T-helper 17 cell (primary cell): Measurements from ENCODE around the gene SEMA6A. TPM values are rescaled to one million over a fixed set of nuclear protein-coding genes. Genes with fewer than 3 reads are reported as not detected.

ENCODE experiments used
- ATAC-seq: fragments of 150-1000 bp; cut with Tn5 transposase; 2 replicates; pipeline ENCODE4 v1.10.0; 2021; ENCODE audit warnings: mild to moderate bottlenecking, moderate library complexity
- DNase-seq, 3 donors: peaks; one replicate each; pipeline versions ENCODE4 v3.0.0 to v3.0.0-alpha.2; 2020 to 2021
- H3K9me3 ChIP-seq: one replicate; pipeline ENCODE4 v1.7.0; 2013; ENCODE audit warnings: low read length, mild to moderate bottlenecking; ENCODE audit not compliant: control insufficient read depth, poor library complexity, severe bottlenecking
- H3K27ac Mint-ChIP-seq: one replicate; pipeline ENCODE4 v1.8.0; 2022; ENCODE audit warnings: mild to moderate bottlenecking, moderate library complexity, mixed read lengths
- H3K27me3 Mint-ChIP-seq: one replicate; pipeline ENCODE4 v1.8.0; 2022; ENCODE audit warnings: mixed read lengths
- H3K36me3 Mint-ChIP-seq: one replicate; pipeline ENCODE4 v1.8.0; 2022; ENCODE audit warnings: low read depth, mixed read lengths
- H3K4me1 Mint-ChIP-seq: one replicate; pipeline ENCODE4 v1.8.0; 2022; ENCODE audit warnings: mild to moderate bottlenecking, mixed read lengths
- H3K4me3 Mint-ChIP-seq: one replicate; pipeline ENCODE4 v1.8.0; 2022; ENCODE audit warnings: mild to moderate bottlenecking, moderate library complexity, mixed read lengths
- total RNA-seq, 4 donors: library from RNA in 2 of 4; stranded (reverse) in 2 of 4; gene quantifications; one replicate each; pipeline ENCODE4 v1.2.3 and lab custom pipeline; 2022 to 2026

SEMA6A gene
- total RNA-seq, 2 donors from 2014 or later: 0.31 TPM; not detected in 1

DNA sequence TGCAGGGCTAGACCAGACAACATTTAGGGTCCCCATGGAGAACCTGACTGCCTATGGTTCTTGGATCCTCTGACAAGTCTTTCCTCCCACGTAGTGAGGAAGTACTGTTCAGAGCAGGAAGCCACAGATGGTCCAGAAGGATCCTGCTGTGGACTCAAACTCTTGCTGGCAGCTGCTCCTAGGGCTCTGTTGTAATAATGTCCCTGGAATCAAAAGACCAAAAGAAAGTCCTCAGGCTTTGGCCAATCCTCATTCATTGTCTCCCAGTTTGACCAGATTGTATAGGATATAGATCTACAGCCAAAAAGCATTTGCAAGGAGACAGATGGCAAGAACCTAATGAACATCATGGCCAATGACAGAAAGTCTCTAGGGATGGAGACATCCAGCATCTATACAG lies 53.9 kb downstream of the SEMA6A start:
- no peak overlapping the region for H3K27ac Mint-ChIP-seq
- H3K4me3 Mint-ChIP-seq: no peak overlapping the region
- ATAC-seq (no peak), DNase-seq (no peak)
- H3K9me3 ChIP-seq: no peaks in the 10 kb centered on the region
- peaks cover under 1% of the 10 kb centered on the region for H3K36me3 Mint-ChIP-seq
- no peaks in the 10 kb centered on the region for H3K4me1 Mint-ChIP-seq
- no peaks in the 10 kb centered on the region for H3K27me3 Mint-ChIP-seq

DNA sequence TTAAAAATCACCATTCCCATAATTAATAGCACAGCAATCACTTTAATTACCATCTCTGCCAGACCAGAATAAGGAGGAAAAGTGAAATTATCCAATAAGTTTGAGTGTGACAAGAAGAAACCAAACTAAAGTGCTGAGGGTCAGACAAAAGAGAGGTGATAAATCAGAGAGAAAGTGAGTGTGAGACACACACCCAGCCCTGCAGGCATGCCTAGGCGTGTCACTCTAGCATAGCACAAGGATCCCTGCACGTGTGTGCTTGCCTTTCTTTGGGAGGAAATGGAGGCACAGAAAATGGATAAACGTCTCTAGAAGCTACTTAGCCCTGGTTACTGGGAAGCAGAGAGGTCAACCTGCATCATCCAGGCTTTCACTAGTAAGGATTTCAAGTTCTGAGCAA lies 56.2 kb downstream of the SEMA6A start:
- no peaks in the 10 kb centered on the region for H3K4me1 Mint-ChIP-seq
- ATAC-seq (no peak), DNase-seq (no peak)
- no peaks in the 10 kb centered on the region for H3K27me3 Mint-ChIP-seq
- no peak overlapping the region for H3K27ac Mint-ChIP-seq
- H3K36me3 Mint-ChIP-seq: peaks cover 2% of the 10 kb centered on the region
- no peaks in the 10 kb centered on the region for H3K9me3 ChIP-seq
- no peak overlapping the region for H3K4me3 Mint-ChIP-seq

DNA sequence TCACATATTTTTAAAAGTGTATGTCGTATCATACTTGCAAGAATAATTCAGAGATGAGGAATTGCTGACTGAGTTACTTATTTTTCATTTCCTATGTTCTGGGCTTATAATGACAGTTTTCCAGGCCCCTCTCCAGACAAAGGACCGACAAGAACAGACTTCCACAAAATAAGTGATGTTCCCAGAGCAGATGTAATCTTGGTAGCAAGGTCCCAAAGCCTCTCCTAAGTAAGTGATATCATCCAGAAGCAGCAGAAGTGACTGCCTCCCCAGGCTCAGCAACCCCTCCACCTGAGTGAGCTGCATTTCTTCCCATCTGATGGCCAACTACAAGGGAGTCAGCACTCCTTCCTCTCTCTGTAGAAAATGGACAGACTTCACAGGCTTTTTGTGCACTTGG lies 57.1 kb downstream of the SEMA6A start:
- no peaks in the 10 kb centered on the region for H3K4me1 Mint-ChIP-seq
- peaks cover 2% of the 10 kb centered on the region for H3K36me3 Mint-ChIP-seq
- H3K4me3 Mint-ChIP-seq: no peak overlapping the region
- H3K27ac Mint-ChIP-seq: no peak overlapping the region
- no peak for DNase-seq
- no peak for ATAC-seq
- H3K27me3 Mint-ChIP-seq: no peaks in the 10 kb centered on the region
- H3K9me3 ChIP-seq: no peaks in the 10 kb centered on the region

DNA sequence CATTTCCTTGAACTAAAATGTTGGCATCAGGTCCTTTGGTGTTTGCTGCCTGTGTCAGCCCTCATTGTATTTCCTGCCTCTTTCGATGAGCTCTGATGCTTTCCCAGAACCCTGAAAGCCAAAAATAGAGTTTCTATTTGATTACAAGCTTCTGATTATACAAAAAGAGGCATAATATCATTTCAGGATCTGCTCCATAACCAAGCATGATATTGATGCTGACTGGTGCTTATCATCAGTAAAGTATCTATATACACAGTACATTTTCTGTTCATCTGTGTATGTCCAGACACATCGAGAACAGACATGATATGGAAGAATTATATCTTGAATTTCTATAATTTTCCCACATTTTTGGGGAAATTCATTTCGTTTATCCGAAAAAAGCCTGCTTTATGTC lies 58.6 kb downstream of the SEMA6A start:
- no peak overlapping the region for H3K4me3 Mint-ChIP-seq

DNA sequence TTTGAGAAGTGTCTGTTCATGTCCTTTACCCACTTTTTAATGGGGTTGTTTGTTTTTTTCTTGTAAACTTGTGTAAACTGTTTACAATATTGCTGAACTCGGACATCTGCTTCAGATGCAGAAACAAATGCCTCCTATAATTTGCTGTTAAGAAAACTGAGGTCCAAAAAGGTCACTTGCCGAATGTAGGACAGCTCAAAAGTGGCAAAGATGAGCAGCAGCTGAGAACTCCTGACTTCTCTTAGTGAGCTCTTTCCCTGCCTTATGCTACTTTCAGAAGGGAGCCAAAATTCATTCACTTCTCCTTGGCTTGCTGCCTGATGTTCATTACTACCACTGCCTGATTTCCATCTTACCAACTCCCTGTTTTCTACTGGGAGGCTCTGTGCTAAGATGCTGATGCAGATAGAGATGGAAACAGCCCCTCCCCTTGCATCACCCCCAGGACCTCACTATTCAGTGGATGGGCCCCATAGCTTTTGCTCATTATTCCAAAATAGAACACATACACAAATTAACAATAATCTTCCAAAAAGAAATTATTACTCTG lies 60.1 kb downstream of the SEMA6A start:
- H3K9me3 ChIP-seq: no peaks in the 10 kb centered on the region
- no peaks in the 10 kb centered on the region for H3K27me3 Mint-ChIP-seq
- no peak for ATAC-seq

More for the DNA sequence above, 58.6 kb downstream of the SEMA6A start:
- DNase-seq (no peak), ATAC-seq (no peak)
- no peaks in the 10 kb centered on the region for H3K4me1 Mint-ChIP-seq
- no peaks in the 10 kb centered on the region for H3K9me3 ChIP-seq
- H3K36me3 Mint-ChIP-seq: peaks cover 2% of the 10 kb centered on the region
- no peak overlapping the region for H3K27ac Mint-ChIP-seq
- H3K27me3 Mint-ChIP-seq: no peaks in the 10 kb centered on the region

DNA sequence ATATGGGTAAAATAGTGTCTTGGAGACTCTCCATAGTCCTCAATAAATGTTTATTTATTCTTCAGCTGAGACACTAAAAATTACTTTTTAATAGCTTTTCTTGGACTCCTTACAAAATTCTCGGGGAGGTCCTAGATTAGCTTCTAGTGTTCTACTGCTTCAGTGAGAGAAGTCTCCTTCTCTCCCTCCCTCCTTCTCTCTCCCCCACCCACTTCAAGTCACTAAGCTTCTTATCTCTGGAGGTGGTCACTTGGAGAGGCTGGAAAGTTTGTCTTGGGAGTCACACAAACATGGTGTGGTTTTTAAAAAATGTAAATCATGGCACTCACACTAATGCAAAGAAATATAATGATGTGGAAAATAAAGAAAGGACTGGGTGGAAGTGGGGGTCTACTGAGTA lies 64.1 kb downstream of the SEMA6A start:
- ATAC-seq (no peak), DNase-seq (no peak)
- Mint-ChIP-seq H3K27me3 (no peaks in the 10 kb centered on the region), H3K4me3 (no peak overlapping the region), H3K4me1 (no peaks in the 10 kb centered on the region), H3K36me3 (no peaks in the 10 kb centered on the region), H3K27ac (no peak overlapping the region)
- H3K9me3 ChIP-seq: no peaks in the 10 kb centered on the region

More for the DNA sequence above, 60.1 kb downstream of the SEMA6A start:
- Mint-ChIP-seq H3K4me1 (no peaks in the 10 kb centered on the region), H3K27ac (no peak overlapping the region), H3K4me3 (no peak overlapping the region), H3K36me3 (peaks cover 2% of the 10 kb centered on the region)
- no peak for DNase-seq

DNA sequence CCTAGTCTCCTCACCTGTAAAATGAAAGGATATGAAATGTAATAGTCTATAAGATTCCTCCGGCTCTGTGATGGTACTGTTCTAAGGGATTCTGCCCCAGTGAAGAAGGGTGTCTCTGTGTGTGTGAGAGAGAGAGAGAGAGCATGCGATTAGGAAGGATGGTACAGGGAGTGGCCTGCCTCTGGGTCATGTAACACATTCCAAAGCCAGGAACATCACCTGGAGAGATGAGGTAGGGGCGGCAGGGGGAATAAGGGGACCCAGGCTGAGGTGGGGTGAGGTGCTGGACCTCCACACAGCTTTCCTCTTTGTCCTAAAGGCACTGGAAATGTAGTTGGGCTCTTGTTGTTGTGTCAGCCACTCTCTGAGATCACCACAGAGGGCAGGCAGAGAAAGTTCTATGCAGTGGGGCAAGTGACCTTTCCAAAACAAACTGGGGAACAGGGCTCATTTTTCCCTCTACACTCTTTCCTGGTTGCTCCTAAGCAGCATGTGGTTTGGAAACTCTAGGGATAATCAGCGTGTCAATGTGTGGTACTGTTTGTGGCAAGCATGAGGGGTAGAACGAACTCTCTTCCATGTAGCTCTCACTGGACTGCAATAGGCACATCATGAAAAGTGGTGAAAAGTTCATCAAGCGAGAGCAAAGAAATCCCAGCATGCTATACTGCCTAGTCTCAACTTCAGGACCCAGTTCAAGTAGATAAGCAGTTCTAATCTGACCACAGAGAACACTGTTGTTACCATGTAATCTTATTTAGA lies 65.0 kb downstream of the SEMA6A start:
- no peaks in the 10 kb centered on the region for H3K9me3 ChIP-seq
- DNase-seq (no peak), ATAC-seq (no peak)
- Mint-ChIP-seq H3K27ac (no peak overlapping the region), H3K4me1 (no peaks in the 10 kb centered on the region), H3K4me3 (no peak overlapping the region), H3K36me3 (peaks cover 2% of the 10 kb centered on the region), H3K27me3 (no peaks in the 10 kb centered on the region)

DNA sequence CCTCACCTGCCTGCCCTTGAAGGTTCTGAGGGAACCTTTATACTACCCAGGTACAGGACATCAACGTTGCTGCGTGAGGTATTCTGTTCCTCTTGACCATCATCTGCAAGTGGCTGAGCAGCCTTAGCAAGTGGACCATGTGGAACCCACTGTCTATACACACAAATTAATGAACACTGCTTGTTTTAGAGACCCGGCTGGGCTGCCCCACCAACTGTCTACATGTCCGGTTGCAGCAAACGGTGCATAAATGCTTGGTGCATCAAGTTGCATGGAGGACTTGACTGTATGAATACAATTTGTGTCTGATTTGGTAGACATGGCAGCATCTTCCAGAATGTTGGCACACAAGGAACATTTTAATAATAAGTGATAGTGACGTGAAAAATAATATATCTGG lies 65.8 kb downstream of the SEMA6A start:
- Mint-ChIP-seq H3K36me3 (peaks cover 2% of the 10 kb centered on the region), H3K4me1 (no peaks in the 10 kb centered on the region), H3K27ac (no peak overlapping the region), H3K4me3 (no peak overlapping the region), H3K27me3 (no peaks in the 10 kb centered on the region)
- no peaks in the 10 kb centered on the region for H3K9me3 ChIP-seq
- no peak for DNase-seq
- no peak for ATAC-seq

DNA sequence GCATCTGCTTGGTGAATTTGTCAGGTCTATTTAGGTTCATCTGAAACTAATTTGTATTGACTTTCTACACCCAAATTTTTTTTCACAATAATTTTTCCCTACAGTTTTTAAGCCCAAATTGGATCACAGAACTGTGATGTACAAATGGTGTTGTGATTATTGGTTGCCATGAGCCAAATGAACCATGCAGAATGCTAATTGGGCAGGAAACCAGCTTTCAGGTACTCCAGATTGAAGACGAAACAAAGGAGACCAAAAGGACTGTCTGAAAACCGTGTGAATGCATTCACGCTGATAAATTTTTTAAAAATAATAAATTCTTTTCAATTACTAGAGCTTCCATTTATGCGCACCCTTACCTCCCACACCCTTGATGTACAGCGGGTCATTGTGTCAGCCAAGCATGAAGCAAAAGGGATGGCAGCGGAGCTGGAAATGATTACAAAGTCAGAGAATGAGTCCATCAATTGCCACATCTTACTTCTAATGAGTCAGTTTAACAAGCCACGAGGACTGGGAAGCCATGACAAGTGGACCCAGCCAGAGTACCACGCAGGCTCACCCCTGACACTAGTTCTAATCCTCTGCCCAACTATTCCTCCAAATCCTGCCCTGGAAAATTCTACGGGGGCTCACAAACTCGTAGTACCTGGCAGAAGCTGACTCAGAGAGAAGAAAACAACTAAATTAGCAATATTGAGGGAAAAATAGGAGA lies 66.5 kb downstream of the SEMA6A start:
- Mint-ChIP-seq H3K27ac (no peak overlapping the region), H3K36me3 (peaks cover 2% of the 10 kb centered on the region), H3K27me3 (no peaks in the 10 kb centered on the region), H3K4me3 (no peak overlapping the region), H3K4me1 (no peaks in the 10 kb centered on the region)
- ATAC-seq (no peak), DNase-seq (no peak)
- no peaks in the 10 kb centered on the region for H3K9me3 ChIP-seq

DNA sequence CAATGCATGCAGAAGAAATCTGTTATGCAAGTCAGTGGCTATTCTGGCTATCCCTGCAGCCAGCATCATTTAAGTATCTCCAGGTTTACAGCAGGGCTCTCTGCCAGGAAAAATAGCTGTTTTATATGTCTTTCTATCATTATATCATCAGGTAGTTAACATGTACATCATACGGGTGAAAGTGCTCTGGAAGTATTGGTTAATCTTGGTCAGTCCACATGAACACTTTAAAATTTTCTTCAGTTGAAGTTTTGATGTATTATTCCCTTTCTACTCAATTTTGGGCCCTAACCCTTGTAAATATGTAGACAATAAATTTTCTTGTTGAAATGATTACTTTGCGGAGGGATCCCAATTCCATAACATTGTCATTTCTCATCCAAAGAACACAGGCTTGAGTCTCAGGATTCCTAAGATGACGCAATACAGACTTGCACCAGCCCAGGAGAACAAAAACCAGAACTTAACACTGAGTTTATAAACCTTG lies 67.5 kb downstream of the SEMA6A start:
- no peaks in the 10 kb centered on the region for H3K27me3 Mint-ChIP-seq
- H3K9me3 ChIP-seq: no peaks in the 10 kb centered on the region
- H3K4me1 Mint-ChIP-seq: no peaks in the 10 kb centered on the region
- no peak overlapping the region for H3K27ac Mint-ChIP-seq
- ATAC-seq (no peak), DNase-seq (no peak)
- H3K4me3 Mint-ChIP-seq: no peak overlapping the region
- H3K36me3 Mint-ChIP-seq: peaks cover 2% of the 10 kb centered on the region

DNA sequence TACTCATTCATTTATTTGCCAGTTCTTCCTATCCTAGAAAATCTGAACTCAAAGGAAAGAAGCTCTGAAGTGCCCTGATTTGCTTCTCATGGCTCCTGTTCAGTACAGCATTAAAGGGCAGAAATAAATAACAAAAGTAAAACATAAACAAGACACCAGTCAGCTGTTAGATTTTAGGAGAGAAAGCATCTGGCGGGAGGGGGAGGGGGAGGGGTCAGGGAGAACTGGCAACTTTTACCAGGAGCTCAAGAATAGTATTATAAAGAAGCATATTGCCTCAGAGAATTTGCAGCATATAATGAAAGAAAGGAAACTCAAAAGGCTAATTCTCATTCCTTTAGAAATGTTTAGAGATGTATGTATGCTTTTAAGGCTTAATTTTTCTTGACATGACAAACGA lies 68.1 kb downstream of the SEMA6A start:
- no peaks in the 10 kb centered on the region for H3K27me3 Mint-ChIP-seq
- DNase-seq (no peak), ATAC-seq (no peak)
- H3K4me1 Mint-ChIP-seq: no peaks in the 10 kb centered on the region
- H3K4me3 Mint-ChIP-seq: no peak overlapping the region
- no peaks in the 10 kb centered on the region for H3K9me3 ChIP-seq
- H3K36me3 Mint-ChIP-seq: peaks cover 2% of the 10 kb centered on the region
- no peak overlapping the region for H3K27ac Mint-ChIP-seq

DNA sequence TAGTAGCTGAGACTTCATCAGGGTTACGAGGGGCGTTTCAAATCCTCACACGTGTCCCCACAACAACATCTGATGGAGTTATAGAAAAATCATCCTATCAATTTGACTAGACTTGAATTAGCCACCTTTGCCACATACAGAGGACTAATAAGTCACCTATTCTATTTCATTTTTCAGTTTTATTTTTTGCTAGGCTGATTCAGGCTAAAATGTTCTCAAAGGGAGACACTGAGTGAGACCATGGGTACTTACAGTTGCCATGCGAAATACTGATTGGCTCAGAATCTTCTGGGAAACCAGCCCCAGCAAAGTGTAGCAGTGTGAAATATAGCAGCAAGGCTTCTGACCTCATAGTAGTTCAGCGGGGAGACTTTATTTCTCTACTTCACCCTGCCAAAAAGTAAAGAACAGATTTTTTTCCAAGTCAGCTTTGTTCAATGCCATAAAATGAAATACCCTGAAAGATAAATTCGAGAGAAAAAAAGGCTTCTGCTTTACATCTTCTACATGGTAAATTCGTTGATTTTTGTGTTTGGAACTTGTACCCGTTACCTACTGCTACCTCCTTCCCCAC lies 69.9 kb downstream of the SEMA6A start:
- no peaks in the 10 kb centered on the region for H3K27me3 Mint-ChIP-seq
- no peaks in the 10 kb centered on the region for H3K9me3 ChIP-seq
- no peaks in the 10 kb centered on the region for H3K4me1 Mint-ChIP-seq
- no peak for ATAC-seq
- H3K4me3 Mint-ChIP-seq: no peak overlapping the region
- peaks cover 2% of the 10 kb centered on the region for H3K36me3 Mint-ChIP-seq
- H3K27ac Mint-ChIP-seq: no peak overlapping the region
- no peak for DNase-seq

DNA sequence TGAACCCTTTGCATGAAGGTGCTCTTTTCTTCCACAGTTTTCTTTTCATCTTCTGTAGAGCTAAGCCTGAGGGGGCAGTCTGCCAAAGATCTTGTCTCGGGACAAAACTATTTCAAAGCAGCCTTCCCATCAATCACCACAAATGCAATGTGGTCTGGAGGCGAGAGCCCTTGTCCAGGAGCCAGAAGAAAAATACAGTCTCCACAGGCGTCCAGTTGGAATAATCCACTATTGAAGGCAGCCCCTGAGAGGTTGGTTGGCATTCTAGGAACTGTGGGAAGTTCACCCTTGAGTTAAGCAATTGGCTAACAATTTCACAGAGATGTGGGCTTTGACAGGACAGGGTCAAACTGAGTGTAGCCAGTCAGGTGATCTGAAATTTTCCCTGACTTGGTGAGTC lies 72.0 kb downstream of the SEMA6A start:
- no peak for ATAC-seq
- Mint-ChIP-seq H3K36me3 (peaks cover 2% of the 10 kb centered on the region), H3K4me3 (no peak overlapping the region)

More for the DNA sequence above, 72.0 kb downstream of the SEMA6A start:
- no peaks in the 10 kb centered on the region for H3K9me3 ChIP-seq
- DNase-seq: no peak
- no peaks in the 10 kb centered on the region for H3K27me3 Mint-ChIP-seq
- no peak overlapping the region for H3K27ac Mint-ChIP-seq
- H3K4me1 Mint-ChIP-seq: no peaks in the 10 kb centered on the region
